Prostate gland (tissue), 2 donors: ENCODE results near the gene ACSM3. TPM values are rescaled to one million over a fixed set of nuclear protein-coding genes. Genes with fewer than 3 reads are reported as not detected.
"Not testable (repeated sequence)": the region's sequence is repeated elsewhere in the genome, so short reads cannot be mapped to it uniquely, and the experiment has no call there.

Experiments
- DNase-seq: peaks from one replicate; pipeline ENCODE4 v3.0.0-alpha.2; 2019; ENCODE audit warnings: low spot score
- H3K27ac ChIP-seq, 2 donors: fragments of 200-600 bp; sonication (generic); 2 replicates each; pipeline ENCODE4 v1.5.1; 2017 to 2019
- H3K27me3 ChIP-seq: fragments of 200-600 bp; sonication (generic); replicated peaks from 2 replicates; pipeline ENCODE4 v1.5.1; 2019; ENCODE audit not compliant: insufficient read depth
- H3K36me3 ChIP-seq, 2 donors: fragments of 200-600 bp; sonication (generic); 1 replicate in 1 of 2; 2 replicates in 1 of 2; pipeline versions ENCODE4 v1.5.1 to v1.8.1; 2017 to 2019
- H3K4me1 ChIP-seq: fragments of 200-600 bp; sonication (generic); replicated peaks from 2 replicates; pipeline ENCODE4 v1.5.1; 2019
- H3K4me3 ChIP-seq, 2 donors: fragments of 200-600 bp; sonication (generic); 2 replicates each; pipeline ENCODE4 v1.5.1; 2017 to 2019
- H3K9me3 ChIP-seq: fragments of 200-600 bp; sonication (generic); 2 replicates; pipeline ENCODE4 v1.5.1; 2017
- POLR2A ChIP-seq: fragments of 450-650 bp; IDR thresholded peaks from one replicate; pipeline ENCODE4 v1.6.1; 2016; ENCODE audit warnings: antibody characterized with exemption, mild to moderate bottlenecking
- POLR2AphosphoS5 ChIP-seq: sonication (generic); formaldehyde crosslinking; IDR thresholded peaks from one replicate; pipeline ENCODE4 v1.6.1; 2017; ENCODE audit warnings: antibody characterized with exemption
- WGBS: methylation state at CpG from one replicate; pipeline ENCODE4 v1.1.5; 2018; 5-methylcytosine and 5-hydroxymethylcytosine counted together
- intact Hi-C: fragments of 100-400 bp; cut with DNase I; formaldehyde crosslinking; loops from one replicate; pipeline ENCODE4 v1.14.2; 2022
- total RNA-seq, 2 donors: library from RNA; depleted of rRNA; stranded (reverse); fragments of >200 nt; gene quantifications; one replicate each; pipeline ENCODE4 v1.1.0, GENCODE V29; 2016
- TF ChIP-seq, protein P1 (sequence below), 4 experiments: fragments of 200-600 bp in 2 of 4; fragments of 450-650 bp in 2 of 4; sonication (generic) in 2 of 4; IDR thresholded peaks; 1 replicate in 3 of 4; 2 replicates in 1 of 4; pipeline ENCODE4 v1.5.1; 2016 to 2019; ENCODE audit warnings: antibody characterized with exemption in 4 of 4, mild to moderate bottlenecking in 2 of 4, moderate library complexity in 2 of 4

Gene ACSM3
- total RNA-seq, 2 donors from 2014 or later: 65.9 to 99.6 TPM

DNA sequence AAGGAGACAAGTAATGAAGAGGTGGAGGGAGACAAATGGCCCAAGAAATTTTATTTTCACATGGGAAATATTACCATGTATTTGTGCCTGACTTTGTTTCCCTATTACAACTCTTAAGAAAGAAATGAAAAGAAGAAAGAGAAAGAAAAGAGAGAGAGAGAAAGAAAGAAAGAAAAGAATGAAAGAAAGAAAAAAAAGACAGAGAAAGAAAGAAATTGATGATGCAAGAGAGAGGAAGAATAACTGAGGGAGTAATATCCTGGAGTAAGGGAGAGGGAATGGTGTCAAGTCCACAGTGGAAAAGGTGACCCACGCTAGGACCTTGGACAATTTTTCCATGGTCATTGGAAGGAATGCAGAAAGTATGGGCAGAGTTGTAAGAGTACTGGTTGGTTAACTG is 10.1 kb upstream of the ACSM3 start:
- TF ChIP-seq, protein P1, sequence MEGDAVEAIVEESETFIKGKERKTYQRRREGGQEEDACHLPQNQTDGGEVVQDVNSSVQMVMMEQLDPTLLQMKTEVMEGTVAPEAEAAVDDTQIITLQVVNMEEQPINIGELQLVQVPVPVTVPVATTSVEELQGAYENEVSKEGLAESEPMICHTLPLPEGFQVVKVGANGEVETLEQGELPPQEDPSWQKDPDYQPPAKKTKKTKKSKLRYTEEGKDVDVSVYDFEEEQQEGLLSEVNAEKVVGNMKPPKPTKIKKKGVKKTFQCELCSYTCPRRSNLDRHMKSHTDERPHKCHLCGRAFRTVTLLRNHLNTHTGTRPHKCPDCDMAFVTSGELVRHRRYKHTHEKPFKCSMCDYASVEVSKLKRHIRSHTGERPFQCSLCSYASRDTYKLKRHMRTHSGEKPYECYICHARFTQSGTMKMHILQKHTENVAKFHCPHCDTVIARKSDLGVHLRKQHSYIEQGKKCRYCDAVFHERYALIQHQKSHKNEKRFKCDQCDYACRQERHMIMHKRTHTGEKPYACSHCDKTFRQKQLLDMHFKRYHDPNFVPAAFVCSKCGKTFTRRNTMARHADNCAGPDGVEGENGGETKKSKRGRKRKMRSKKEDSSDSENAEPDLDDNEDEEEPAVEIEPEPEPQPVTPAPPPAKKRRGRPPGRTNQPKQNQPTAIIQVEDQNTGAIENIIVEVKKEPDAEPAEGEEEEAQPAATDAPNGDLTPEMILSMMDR (IDR thresholded peaks at IDR 0.05): no peak
- TF ChIP-seq POLR2A (no peak), POLR2AphosphoS5 (no peak)
- intact Hi-C loops: no loop called here

DNA sequence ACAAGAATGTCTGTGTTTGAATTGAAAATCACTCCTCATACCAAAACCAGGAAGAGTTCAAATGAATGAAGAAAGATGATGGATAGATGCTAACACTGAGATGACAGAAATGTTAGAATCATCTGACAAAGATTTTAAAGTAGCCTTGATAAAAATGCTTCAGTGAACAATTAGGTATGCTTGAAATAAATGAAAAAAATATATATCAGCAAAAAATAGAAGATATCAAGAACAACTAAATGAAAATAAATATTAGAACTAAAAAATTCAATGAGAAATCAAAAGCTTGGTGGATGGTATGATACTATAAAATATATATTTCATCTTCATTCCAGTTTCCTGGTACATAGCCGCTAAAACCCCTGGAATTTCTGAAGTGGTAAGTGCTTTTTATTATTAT is 8.6 kb upstream of the ACSM3 start:
- no peaks in the 10 kb centered on the region for H3K4me1 ChIP-seq
- TF ChIP-seq POLR2AphosphoS5 (no peak), POLR2A (no peak)
- TF ChIP-seq, protein P1 (IDR thresholded peaks at IDR 0.05): no peak
- intact Hi-C loops: no loop called here
- H3K27ac ChIP-seq: no peak overlapping the region
- DNase-seq: no peak
- 89% methylated on average over 1 of the region's 1 CpG for WGBS
- no peaks in the 10 kb centered on the region for H3K36me3 ChIP-seq
- no peaks in the 10 kb centered on the region for H3K9me3 ChIP-seq
- H3K4me3 ChIP-seq: no peak overlapping the region
- no peaks in the 10 kb centered on the region for H3K27me3 ChIP-seq

More for the DNA sequence above, 10.1 kb upstream of the ACSM3 start:
- DNase-seq: no peak
- 76% methylated on average over 1 of the region's 1 CpG for WGBS
- no peak overlapping the region for H3K27ac ChIP-seq
- H3K27me3 ChIP-seq: no peaks in the 10 kb centered on the region
- H3K4me1 ChIP-seq: no peaks in the 10 kb centered on the region
- no peak overlapping the region for H3K4me3 ChIP-seq
- H3K36me3 ChIP-seq: no peaks in the 10 kb centered on the region
- no peaks in the 10 kb centered on the region for H3K9me3 ChIP-seq

DNA sequence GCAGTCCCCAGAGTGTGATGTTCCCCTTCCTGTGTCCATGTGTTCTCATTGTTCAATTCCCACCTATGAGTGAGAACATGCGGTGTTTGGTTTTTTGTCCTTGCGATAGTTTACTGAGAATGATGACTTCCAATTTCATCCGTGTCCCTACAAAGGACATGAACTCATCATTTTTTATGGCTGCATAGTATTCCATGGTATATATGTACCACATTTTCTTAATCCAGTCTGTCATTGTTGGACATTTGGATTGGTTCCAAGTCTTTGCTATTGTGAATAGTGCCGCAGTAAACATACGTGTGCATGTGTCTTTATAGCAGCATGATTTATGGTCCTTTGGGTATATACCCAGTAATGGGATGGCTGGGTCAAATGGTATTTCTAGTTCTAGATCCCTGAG is 8.0 kb upstream of the ACSM3 start:
- H3K27ac ChIP-seq, H3K27me3 ChIP-seq, H3K4me3 ChIP-seq, H3K9me3 ChIP-seq, H3K36me3 ChIP-seq, DNase-seq, intact Hi-C loops, H3K4me1 ChIP-seq: not testable (repeated sequence)
- WGBS: 80% methylated on average over 2 of the region's 5 CpGs

DNA sequence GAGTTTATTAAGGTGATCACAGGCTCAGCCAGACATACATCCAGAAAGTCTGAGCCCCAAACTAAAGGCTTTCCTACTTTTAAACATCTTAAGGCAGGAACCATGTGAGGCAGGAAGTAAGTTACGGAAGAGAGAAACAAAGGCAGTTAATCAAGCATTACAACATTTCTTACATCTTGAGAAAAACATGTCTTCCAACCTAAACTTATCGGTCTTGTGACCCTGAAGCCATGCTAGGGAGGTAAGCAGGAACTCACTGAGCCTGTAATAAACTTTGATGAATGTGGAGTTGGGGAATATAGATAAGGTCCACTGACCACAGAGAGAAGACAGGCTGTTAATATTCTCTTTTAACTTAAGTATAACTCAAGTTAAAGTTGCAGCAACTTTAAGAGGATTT is 3.5 kb upstream of the ACSM3 start:
- intact Hi-C loops: no loop called here
- H3K27ac ChIP-seq: no peak overlapping the region
- H3K27me3 ChIP-seq: no peaks in the 10 kb centered on the region
- no peaks in the 10 kb centered on the region for H3K4me1 ChIP-seq
- TF ChIP-seq POLR2AphosphoS5 (no peak), POLR2A (no peak)
- TF ChIP-seq, protein P1 (IDR thresholded peaks at IDR 0.05): no peak
- no peaks in the 10 kb centered on the region for H3K9me3 ChIP-seq
- 85% methylated on average over 2 of the region's 2 CpGs for WGBS
- no peak for DNase-seq
- no peaks in the 10 kb centered on the region for H3K36me3 ChIP-seq
- no peak overlapping the region for H3K4me3 ChIP-seq

DNA sequence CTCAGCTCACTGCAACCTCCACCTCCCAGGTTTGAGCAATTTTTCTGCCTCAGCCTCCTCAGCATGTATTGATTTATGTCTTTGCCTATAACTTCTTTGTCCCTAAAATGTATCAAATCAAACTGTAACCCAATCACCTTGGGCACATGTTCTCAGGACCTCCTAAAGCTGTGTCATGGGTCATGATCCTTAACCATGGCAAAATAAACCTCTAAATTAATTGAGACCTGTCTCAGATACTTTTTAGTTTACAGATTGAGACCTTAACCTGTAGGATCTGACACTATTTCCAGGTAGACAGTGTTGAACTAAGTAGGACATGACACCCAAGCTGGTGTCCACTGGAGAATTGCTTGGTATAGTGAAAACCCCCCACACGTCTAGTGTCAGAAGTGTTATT is 2.6 kb upstream of the ACSM3 start:
- no peak for DNase-seq
- intact Hi-C loops: no loop called here
- Histone ChIP-seq H3K9me3 (no peaks in the 10 kb centered on the region), H3K4me1 (no peaks in the 10 kb centered on the region), H3K27me3 (no peaks in the 10 kb centered on the region), H3K4me3 (no peak overlapping the region), H3K27ac (no peak overlapping the region), H3K36me3 (no peaks in the 10 kb centered on the region)
- 78% methylated on average over 1 of the region's 1 CpG for WGBS
- no peak for TF ChIP-seq POLR2AphosphoS5
- TF ChIP-seq, protein P1 (IDR thresholded peaks at IDR 0.05): no peak
- no peak for TF ChIP-seq POLR2A
